Activated CD4-positive, alpha-beta T cell treated with anti-CD3 and anti-CD28 coated beads, Interleukin-2, amount 50 U/mL, for 16 hours (primary cell): ENCODE results near the gene PRR14L.
"Not testable (repeated sequence)": the region's sequence is repeated elsewhere in the genome, so short reads cannot be mapped to it uniquely, and the experiment has no call there.

Source experiments
- DNase-seq: peaks from one replicate; pipeline ENCODE4 v3.0.0-alpha.2; 2020

Gene PRR14L

DNA sequence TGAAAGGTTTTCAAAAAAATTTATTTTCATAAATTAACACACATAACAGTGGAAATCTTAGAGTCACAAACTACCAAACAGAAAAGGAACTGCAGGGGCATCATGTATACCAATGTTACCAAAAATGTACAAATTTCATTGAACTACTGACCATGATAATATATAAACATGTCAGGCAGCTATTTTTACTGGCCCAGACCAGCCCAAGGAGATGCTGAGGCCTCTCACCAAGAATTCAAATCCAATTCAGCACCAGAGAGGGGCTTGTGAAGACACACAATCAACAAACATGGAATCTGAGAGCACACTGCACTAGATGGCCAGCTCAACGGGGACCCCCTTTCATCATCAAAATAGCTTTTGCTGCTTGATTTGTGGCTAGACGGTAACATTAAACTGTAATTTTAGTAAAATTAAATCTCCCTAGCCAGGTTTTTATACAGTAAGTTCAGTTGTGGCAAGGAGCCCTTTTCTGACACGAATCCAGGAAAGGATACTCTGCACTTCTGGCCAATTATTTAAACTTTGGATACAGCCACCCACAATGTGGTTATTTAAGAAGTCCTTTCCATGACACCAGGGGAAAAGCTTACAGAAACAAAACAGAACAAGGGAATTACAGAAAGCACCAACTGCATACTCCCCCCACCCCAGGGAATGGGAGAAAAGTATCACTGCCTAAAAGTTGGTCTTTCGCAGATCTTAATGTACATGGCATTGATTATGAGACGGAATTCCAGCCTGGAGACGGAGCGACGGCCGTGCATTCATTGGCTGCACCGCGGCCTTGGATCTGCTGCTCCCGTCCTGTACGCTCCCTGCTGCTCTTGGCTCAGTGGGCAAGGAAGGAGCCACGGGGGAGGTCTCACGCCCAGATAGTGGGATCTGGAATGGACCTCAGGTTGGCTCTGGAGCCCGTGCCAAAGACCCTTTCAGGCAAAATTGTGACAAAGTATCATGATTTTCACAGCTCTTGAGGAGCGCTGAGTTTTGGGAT, 68.3 kb downstream of the PRR14L start:
- no peak for DNase-seq

DNA sequence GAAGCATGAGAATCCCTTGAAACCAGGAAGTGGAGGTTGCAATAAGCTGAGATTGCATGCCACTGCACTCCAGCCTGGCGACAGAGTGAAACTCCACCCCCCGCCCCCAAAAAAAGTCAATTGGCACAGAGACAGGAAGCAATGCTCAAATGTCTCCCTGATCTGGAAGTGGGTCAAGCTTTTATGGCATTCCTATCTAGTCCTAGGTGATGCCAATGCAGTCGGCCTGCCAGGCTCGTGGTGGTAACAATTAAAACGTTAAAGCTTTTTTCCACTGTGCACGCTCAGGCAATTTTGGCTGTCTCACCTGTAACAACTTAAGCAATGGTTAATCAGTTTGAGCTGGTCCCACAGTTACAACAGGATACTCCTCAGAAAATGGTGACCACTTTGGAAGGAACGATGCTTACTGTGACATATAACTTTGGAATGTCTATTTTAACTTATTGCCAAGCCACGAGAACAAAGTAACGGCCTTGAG, 69.0 kb downstream of the PRR14L start:
- DNase-seq: no peak

DNA sequence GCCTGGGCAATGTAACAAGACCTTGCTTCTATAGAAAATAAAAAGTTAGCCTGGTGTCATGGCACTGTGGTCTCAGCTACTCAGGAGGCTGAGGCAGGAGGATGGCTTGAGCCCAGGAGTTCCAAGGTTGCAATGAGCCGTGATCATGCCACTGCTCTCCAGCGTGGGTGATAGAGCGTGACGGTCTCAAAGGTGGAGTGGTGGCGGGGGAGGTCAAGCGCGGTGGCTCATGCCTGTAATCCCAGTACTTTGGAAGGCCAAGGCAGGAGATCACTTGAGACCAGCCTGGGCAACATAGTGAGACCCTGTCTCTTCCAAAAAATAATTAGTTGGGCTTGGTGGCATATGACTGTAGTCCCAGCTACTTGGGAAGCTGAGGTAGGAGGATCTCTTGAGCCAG, 71.2 kb downstream of the PRR14L start:
- no peak for DNase-seq

DNA sequence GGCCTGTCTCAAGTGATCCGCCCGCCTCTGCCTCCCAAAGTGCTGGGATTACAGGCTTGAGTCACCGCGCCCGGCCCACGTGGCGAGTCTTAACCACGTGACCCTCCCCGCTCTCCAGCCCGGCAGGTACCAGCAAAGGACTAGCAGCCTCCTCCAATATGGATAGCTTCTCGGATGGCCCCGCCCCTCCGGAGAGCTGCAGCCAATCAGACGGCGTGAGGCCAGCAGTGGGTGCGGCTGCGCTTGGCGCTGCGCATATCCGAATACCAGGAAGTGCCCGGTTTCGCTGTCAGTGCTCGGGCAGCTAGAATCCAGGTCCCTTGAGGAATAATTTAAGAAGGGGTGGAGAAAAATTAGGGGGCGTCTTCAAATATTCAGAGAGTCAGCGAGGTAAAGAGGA, 73.2 kb downstream of the PRR14L start:
- DNase-seq: peak; percentile 95

DNA sequence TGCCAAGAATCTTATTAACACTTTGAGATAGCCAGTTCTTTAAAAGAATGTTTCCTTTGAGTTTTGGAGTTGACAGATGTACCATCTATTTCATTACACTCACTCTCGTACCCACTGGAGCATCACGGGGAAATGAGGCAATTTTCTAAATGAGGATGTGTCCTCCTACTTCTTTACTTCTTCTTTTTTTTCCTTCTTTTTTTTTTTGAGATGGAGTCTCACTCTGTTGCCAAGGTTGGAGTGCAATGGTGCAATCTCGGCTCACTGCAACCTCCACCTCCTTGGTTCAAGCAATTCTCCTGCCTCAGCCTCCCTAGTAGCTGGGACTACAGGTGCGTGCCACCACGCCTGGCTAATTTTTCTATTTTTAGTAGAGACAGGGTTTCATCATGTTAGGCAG, 75.7 kb downstream of the PRR14L start:
- not testable (repeated sequence) for DNase-seq

DNA sequence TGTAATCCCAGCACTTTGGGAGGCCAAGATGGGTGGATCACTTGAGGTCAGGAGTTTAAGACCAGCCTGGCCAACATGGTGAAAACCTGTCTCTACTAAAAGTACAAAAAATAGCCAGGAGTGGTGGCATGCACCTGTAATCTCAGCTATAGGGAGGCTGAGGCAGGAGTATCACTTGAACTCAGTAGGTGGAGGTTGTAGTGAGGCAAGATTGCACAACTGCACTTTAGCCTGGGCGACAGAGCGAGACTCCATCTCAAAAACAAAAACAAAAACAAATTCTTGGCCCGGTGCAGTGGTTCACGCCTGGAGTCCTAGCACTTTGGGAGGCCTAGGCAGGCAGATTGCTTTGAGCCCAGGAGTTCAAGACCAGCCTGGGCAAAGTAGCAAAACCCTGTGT, 81.1 kb downstream of the PRR14L start:
- DNase-seq: not testable (repeated sequence)

DNA sequence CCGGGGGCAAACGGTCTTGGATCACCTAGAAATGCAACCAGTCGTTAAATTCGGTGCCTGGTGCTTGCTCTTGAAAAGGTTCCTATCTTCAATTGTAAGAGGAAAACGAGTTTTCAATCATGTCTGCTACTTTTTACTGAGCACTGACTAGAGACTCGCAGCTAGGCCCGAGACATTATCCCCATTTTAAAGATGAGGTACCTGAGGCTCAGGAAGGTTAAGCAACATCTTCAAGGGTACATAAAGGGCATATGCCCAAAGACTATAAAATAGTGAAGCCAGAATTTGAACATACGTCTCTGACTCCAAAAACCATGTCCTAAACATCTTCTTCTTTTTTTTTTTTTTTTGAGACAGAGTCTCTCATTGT, 87.3 kb downstream of the PRR14L start:
- no peak for DNase-seq

DNA sequence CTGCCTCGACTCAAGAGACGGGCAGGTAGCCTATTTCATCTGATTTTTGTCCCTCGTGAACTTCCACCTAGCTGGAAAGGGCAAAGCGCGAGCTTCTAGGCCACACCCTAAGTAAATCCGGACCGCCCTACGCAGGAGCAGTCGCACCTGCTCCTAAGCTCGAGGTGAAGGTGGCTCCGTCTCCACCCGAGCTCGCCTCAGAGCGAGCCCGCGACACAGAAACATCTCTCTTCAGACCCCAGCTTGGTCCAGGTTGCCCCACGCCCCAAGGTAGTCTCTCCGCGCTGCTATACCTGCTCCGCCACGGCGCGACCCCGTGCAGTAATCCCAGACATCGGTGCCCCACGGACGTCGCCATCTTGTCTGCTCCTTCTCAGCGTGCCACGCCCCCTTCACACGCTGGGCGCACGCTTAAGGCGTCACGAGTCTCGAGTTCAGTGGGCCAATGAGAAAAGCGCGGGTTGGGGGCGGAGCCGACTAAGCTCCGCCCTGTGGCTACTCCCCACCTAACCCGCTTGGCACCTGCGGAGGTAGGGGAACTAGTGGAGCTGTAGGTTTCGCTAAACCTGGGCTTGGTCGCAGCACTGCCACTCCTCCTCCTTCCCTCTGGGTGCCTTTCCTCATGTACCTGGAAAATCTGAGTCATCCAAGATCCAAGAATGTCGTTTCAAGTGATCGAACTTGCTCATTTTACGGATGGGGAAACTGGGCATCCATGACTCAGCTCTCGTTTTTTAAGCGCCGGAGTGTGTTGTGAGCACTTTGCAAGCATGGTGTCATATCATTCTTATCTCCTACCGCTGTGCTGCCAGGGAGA, 87.9 kb downstream of the PRR14L start, which contains the start of gene PISD:
Gene PISD (minus strand): TSS at position 365 of the 817 bp plus-strand sequence. CDS start 7 bp downstream, at position 358.
- DNase-seq: peak; percentile 97

DNA sequence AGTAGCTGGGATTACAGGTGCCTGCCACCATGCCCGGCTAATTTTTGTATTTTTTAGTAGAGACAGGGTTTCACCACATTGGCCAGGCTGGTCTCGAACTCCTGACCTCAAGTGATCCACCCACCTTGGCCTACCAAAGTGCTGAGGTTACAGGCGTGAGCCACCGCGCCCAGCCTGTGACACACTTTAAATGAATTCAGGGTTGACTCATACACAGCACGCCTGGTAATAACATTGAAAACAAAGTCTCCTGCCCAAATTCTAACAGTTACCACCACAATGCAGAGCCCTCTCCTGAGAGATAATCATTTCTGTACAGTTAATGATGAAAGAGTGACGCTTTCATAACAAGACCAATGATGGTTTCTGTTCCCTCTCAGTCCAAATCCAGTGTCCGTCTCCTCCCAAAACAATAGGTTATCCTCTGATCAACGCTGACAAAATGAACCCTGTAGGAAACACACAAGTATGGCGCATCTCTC, 89.0 kb downstream of the PRR14L start:
- DNase-seq: peak; percentile 81

DNA sequence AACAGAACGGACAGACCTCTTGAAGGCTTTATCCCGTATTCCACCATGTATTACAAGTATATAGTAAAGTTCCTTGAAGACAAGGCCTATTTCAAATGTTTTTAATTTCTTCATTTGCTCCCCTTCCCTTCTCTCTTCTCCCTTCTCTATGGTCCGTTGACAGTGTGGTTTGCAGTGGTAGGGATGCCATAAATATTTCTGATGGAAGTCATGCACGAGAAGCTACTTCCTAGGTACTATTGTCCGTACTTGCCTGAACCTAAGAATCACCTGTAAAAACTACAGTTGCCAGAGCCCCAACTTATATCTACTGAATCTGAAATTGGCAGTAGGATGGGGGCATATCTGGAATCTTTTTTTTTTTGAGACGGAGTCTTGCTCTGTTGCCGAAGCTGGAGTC, 90.7 kb downstream of the PRR14L start:
- DNase-seq: no peak

DNA sequence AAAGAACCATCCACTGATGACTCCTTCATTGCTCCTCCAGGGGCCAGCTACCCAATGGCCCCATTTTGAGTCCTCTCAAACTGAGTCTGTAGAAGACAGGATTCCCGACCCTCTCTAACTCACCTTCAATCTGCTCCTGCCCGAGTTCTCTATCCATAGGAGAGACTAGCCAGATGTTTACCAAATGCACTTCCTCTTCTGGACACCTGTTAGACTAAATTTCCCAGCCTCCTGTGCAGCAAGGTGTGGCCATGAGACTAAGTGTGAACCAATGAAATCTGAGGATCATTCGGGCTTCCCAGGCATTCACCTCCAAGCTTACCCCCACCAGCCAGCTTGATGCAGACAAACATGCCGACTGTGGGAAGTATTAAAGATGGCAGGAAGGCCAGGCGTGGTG, 95.5 kb downstream of the PRR14L start:
- DNase-seq: no peak

DNA sequence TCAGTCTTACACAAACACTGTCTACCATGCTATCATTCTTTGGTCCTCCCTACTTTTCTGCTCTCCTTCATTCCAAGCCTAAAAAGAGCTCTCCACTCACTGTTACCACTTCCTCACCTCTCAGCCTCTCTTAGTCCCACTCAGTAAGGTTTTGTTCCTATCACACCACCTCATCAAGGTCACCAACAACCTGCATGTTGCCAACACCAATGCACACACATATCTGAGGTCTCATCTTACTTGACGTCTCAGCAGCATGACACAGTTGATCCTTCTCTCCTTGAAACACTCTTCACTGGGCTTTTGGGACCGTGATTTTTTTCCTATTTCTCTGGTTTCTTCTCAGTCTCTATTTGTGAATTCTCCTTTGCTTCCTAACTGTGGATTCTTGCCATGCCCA, 96.0 kb downstream of the PRR14L start:
- DNase-seq: no peak

DNA sequence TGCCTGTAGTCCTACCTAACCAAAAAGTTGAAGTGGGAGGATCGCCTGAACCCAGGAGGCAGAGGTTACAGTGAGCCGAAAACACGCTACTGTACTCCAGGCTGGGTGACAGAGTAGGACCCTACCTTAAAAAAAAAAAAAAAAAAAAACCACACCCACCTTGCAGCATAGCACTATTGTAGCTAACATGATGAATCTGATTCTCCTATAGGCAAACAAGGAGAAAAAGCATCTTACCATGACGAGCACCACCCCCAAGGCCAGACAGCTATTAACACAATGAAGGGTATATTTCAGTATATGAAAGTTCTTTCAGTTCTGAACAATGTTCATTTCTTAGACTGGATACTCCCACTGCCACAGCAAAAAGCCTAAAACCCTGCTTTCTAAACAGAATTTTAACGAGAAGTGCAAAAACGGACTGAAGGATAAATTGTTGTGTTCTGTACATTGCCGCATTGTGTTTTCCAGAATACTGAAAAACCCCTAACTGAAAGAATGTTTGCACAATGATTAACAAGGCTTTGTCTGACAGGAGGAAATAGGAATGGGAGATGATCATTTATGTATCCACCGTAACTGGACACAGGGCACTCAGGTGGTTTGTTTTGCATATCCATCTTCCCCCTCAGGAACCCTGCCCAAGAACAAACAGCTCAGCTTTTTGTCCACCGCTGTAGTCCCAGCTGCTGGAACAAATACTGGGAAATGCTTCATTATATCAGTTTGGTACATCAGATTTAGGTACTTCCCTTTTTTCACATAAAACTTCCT, 96.8 kb downstream of the PRR14L start:
- DNase-seq: no peak

DNA sequence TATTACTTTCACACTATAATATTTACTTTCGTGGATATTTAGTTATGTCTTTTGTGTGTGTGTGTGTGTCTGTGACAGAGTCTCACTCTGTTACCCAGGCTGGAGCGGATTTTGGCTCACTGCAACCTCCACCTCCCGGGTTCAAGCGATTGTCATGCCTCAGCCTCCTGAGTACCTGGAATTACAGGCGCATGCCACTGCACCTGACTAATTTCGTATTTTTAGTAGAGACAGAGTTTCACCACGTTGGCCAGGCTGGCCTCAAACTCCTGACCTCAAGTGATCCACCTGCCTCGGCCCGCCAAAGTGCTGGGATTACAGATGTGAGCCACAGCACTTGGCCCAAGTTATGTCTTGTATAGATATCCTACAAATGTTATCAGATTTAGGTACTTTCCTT, 97.8 kb downstream of the PRR14L start:
- DNase-seq: no peak

DNA sequence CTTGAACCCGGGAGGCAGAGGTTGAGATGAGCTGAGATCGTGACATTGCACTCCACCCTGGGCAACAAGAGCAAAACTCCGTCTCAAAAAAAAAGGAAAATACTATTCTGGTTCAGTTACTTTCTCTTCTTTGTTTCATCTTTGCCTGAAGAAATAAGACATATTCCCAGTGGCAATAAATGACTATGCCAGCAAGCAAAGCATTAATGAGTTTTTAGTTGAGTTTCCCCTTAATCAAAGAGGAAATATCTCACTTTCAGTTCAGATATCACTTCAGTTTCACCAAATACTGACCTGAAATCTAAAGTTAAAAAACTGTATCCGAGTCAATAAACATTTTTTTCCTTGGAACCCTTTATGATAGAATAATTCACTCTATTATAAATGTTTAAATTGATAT, 98.3 kb downstream of the PRR14L start:
- DNase-seq: no peak

DNA sequence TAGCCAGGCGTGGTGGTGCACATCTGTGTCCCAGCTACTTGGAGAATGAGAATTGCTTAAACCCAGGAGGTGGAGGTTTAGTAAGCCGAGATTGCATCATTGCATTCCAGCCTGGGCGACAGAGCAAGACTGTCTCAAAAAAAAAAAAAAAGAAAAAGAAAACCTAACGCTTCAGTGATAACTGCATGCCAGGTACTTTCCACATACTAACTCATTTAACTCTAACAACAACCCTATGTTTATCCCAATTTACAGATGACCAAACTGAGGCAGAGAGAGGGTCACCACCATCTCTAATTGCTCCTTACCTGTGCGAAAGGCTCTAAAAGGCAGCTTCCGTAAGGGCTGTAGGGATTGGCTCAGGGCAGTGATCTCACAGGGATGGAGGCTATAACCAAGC, 99.5 kb downstream of the PRR14L start:
- no peak for DNase-seq

DNA sequence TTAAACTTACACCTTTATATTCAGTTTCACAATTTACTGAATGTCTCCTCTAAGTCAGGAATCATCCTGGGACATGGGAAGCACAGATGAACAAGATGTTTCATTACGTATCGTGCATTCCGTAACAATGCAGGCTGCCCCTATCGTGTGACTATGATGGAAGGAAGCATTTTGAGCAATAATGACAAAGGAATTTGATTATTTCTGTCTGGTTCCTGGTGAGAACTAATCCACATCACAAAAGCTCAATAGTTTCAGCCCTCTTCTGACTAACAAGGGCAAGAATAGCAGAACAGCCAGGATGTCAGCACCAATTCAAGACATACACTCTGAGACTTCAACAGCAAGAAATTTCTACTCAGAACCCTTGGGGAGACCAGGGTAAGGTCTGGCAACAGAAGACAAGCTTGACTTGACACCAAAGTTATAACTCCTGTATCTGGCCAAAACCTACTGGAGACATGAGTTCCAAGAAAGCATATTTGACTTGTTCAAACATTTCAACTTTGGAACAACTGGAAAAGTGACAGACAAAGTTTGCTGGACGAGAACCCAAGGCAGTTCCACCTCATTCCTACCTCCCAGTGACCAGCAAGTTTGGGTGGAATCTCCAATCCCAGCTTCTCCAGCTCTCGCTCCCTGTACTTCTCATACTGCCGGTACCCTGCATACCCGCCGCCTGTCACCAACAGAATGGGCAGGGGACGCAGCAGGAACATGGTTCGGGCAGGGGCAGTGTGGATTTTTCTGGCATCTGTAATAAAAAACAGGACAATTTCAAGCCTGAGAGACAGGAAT, 102.2 kb downstream of the PRR14L start:
- no peak for DNase-seq

DNA sequence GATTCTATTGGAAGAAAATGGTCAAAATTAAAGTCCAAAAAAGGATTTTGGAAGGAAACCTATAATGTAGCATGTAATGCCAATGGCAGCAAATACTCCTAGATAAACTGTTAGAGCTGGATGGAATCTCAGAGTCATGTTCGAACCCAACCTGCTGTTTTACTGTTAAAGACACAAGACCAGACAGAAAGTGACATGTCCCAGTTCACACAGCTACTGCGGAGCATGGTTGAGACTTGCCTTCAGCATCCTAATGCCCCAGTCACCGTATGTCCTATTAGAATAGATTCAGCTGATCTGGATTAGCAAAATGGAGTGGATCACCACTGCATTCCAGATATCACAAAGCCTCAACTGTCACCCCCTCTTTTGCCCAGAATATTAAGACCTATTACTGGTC, 102.9 kb downstream of the PRR14L start:
- DNase-seq: no peak

DNA sequence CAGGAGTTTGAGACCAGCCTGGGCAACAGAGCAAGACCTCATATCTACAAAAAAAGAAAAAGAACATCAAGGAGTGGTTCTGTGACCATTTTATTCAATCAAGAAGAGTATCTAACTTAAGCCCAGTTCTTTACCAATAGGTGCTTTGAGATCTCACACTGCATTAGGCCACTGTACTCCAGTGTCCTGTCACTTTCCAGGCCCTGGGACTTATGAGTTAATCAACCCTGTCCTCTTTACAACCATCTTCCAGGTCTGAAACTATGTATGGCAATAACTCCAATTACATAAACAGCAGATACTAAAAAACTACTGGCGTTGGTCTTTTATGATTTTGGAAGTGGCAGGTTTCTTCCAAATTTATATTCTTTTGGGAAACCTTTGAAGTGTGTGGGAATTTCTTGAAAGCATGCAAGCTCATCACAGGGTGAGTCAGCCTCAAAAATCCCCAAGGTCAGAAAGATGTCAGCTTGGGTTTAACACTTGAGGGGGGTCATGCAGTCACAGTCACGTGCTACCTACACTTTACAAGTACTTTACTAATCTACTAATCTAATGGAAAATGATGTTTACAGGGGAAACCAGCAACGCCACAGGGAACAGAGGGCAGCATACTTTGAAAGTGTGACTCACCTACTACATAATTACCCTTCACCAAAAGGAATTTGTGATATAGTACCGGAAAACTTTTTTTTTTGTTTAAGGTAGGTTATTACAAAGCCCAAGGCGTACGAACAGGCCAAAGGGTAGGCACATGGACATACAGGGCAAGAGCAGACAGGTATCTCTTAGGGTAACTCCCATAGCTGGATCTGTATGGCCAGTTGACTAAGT, 103.5 kb downstream of the PRR14L start:
- peak; percentile 69 for DNase-seq

DNA sequence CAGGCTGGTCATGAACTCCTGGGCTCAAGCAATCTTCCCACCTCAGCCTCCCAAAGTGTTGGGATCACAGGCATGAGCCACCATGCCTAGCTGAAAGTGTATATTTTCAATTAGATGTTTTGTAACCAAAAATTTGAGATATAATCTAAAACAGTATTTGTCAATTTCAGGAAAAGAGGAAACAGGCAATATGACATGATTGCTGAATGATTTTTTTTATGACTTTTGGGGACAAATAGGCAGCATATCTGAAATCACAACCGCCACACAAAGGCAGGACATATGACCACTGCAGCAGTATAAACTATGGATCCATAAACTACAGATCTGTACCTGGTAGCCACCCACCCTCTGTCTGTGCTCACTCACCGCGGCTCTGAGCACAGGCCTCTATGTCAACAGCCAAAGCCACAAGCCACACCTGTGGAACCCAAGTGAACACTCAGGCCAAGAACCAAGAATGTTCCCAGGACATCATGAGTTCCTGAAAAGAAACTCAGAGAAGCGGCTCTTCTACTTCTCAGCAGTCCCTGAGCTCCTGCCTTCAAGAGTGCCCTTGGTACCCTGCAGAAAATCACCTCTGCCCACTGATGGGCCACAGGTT, 110.4 kb downstream of the PRR14L start:
- DNase-seq: no peak
